Heart left ventricle (tissue), 16 donors: ENCODE measurements around the gene ADAMTS12. TPM values are rescaled to one million over a fixed set of nuclear protein-coding genes. Genes with fewer than 3 reads are reported as not detected.

Source experiments
- ATAC-seq, 4 donors: fragments of 200-7000 bp; cut with Tn5 transposase; one replicate each; pipeline ENCODE4 v1.9.1; 2020 to 2022; ENCODE audit warnings: moderate library complexity in 4 of 4, mild to moderate bottlenecking in 3 of 4, moderate number of reproducible peaks in 1 of 4
- DNase-seq, 5 donors: peaks; one replicate each; pipeline ENCODE4 v3.0.0-alpha.2; 2020
- H3K27ac ChIP-seq, 12 donors: fragments of 200-600 bp; sonication (generic) in 4 of 12; one replicate each; pipeline versions ENCODE4 v1.5.0 to v1.8.0; 2016 to 2022; ENCODE audit warnings: mild to moderate bottlenecking in 2 of 12
- H3K27me3 ChIP-seq, 9 donors: fragments of 200-600 bp; sonication (generic) in 2 of 9; one replicate each; pipeline versions ENCODE4 v1.5.1 to v1.8.0; 2016 to 2022; ENCODE audit warnings: mild to moderate bottlenecking in 3 of 9
- H3K36me3 ChIP-seq, 9 donors: fragments of 200-600 bp; sonication (generic) in 2 of 9; one replicate each; pipeline versions ENCODE4 v1.5.0 to v1.8.0; 2018 to 2022; ENCODE audit warnings: mild to moderate bottlenecking in 2 of 9
- H3K4me1 ChIP-seq, 12 donors: fragments of 200-600 bp; sonication (generic) in 4 of 12; one replicate each; pipeline versions ENCODE4 v1.5.0 to v1.8.0; 2016 to 2022; ENCODE audit warnings: mild to moderate bottlenecking in 3 of 12
- H3K4me3 ChIP-seq, 12 donors: fragments of 200-600 bp; sonication (generic) in 4 of 12; one replicate each; pipeline versions ENCODE4 v1.5.0 to v1.8.0; 2017 to 2022; ENCODE audit warnings: mild to moderate bottlenecking in 9 of 12, moderate library complexity in 4 of 12
- H3K9me3 ChIP-seq, 12 donors: fragments of 200-600 bp; sonication (generic) in 4 of 12; one replicate each; pipeline versions ENCODE4 v1.5.0 to v1.8.0; 2016 to 2022; ENCODE audit warnings: mild to moderate bottlenecking in 1 of 12
- POLR2A ChIP-seq, 2 donors: fragments of 450-650 bp; IDR thresholded peaks; one replicate each; pipeline ENCODE4 v1.6.1; 2017; ENCODE audit warnings: antibody characterized with exemption in 2 of 2, mild to moderate bottlenecking in 2 of 2, moderate library complexity in 2 of 2
- WGBS, 4 donors: extraction: QIAGEN DNeasy Blood & Tissue Kit in 2 of 4; methylation state at CpG; one replicate each; pipeline versions ENCODE4 v1.1.5 to v1.1.7; 2013 to 2018; 5-methylcytosine and 5-hydroxymethylcytosine counted together
- intact Hi-C, 10 donors: fragments of 100-400 bp; cut with DNase I; formaldehyde crosslinking; loops; one replicate each; pipeline versions ENCODE4 v1.11.1 to v1.14.2; 2022
- polyA plus RNA-seq, 2 donors: library from polyadenylated mRNA; stranded (reverse); fragments of 200-250 nt; gene quantifications; one replicate each; pipeline ENCODE4 v1.2.3, GENCODE V29; 2013
- total RNA-seq, 9 donors: library from RNA; depleted of rRNA in 2 of 9; stranded (reverse); fragments of >200 nt in 2 of 9; fragmentation: NEBNext Ultra II Directional in 3 of 9; extraction: Animal tissue kit (Norgen Biotek cat#: 25700) in 3 of 9; gene quantifications; one replicate each; pipeline versions ENCODE4 v1.1.0 to v1.2.4, GENCODE V29; 2016 to 2023
- TF ChIP-seq, protein P1 (sequence below), 12 donors: fragments of 200-600 bp; sonication (generic) in 4 of 12; IDR thresholded peaks; one replicate each; pipeline versions ENCODE4 v1.5.0 to v1.8.0; 2018 to 2022; ENCODE audit warnings: antibody characterized with exemption in 12 of 12, mild to moderate bottlenecking in 5 of 12
- donor health status: ischemic (EF 13 %, LVEDD 7.1; RV severe dilation, severe dysfunction).
- donor health status: healthy with polysubstance abuse.
- donor health status: DM: no; HTN: yes; CAD: no.
- donor health status: DM: no; HTN: no; CAD: no.
- donor health status: ischemic (EF 25% LVEDD 6.9; RV normal size, moderate dysfunction).
- donor health status: ischemic (EF 25% LVEDD 5.7; RV mildly dilated, moderate dysfunction).
- donor health status: healthy.
- donor health status: DM: yes; HTN: yes; CAD: no.
- donor health status: ischemic (EF 35%, LVEDD 5.7; RV mildly dilated, moderate dysfunction).
- donor health status: nonischemic (EF 11% LVEDD 7.7; RV severe dilation, severe dysfunction).
- donor health status: DM: yes; HTN: yes; CAD: no.
- donor health status: PGD.
- donor health status: ischemic (EF 29% LVEDD 5.4; RV normal size, mild dysfunction).
- donor health status: nonischemic (EF 23%, LVEDD 6.1; RV moderate dilation, normal function).

ADAMTS12 gene
- total and polyA plus RNA-seq, 11 donors = 0.72 to 4.7 (median 1.7) TPM

DNA sequence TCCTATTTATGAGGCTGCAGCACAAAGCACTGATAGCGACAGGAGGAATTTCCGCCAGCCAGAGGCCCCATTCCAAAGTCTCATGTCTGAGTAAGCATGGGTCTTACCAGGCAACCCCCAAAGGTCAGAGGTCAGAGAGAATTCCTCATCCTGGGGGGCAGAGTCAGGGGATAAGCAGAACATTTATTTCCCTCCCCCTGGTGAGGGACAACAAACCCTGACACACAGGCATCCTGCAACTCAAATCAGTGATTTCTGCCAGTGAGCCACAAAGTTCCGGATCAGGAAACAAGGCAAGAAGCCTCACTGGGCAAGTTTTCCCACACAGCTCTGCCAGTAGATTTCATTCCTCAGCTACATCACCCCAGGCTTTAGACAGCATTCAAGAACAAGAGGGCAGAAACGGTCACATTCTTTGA, 37.0 kb downstream of the ADAMTS12 start:
- Histone ChIP-seq H3K27me3 (no peaks in the 10 kb centered on the region), H3K9me3 (no peaks in the 10 kb centered on the region), H3K4me1 (peaks cover 0 to 37% (median 7%) of the 10 kb centered on the region in 12 donors), H3K27ac (no peak overlapping the region), H3K4me3 (no peak overlapping the region), H3K36me3 (no peaks in the 10 kb centered on the region)
- TF ChIP-seq, protein P1, sequence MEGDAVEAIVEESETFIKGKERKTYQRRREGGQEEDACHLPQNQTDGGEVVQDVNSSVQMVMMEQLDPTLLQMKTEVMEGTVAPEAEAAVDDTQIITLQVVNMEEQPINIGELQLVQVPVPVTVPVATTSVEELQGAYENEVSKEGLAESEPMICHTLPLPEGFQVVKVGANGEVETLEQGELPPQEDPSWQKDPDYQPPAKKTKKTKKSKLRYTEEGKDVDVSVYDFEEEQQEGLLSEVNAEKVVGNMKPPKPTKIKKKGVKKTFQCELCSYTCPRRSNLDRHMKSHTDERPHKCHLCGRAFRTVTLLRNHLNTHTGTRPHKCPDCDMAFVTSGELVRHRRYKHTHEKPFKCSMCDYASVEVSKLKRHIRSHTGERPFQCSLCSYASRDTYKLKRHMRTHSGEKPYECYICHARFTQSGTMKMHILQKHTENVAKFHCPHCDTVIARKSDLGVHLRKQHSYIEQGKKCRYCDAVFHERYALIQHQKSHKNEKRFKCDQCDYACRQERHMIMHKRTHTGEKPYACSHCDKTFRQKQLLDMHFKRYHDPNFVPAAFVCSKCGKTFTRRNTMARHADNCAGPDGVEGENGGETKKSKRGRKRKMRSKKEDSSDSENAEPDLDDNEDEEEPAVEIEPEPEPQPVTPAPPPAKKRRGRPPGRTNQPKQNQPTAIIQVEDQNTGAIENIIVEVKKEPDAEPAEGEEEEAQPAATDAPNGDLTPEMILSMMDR (IDR thresholded peaks at IDR 0.05) = no peak
- TF ChIP-seq POLR2A (IDR thresholded peaks at IDR 0.05) = no peak
- no peak for DNase-seq
- intact Hi-C loops = loop anchor here in 1 of 10 donors (5.0 kb wide), 1 partner anchor 33 kb away; no protein-coding TSS in a partner anchor
- peak in 3 of 4 donors; percentile 16 to 36 (median 20) for ATAC-seq
- 48 to 58% (median 52%) methylated on average over 4 of the region's 4 CpGs for WGBS, 4 donors

DNA sequence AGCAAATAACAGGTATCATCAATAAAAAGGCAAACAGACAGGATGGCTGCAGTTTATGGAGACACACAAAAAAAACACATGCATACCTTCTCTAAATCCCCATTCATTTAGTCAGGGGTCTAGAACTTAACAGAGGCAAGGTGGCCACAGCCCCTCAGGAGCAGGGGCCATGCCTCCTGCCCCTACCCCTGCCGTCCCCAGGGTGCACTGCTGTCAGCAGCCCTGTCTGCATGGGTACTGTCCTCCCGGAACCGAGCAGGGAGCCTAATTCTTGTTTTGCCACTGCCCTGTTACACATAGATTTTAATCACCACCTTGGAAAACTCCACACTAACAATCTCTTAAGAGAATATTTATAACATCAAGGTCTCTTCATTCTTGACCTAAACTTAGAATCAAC, 39.0 kb downstream of the ADAMTS12 start:
- intact Hi-C loops = loop anchor here in 1 of 10 donors (5.0 kb wide), 1 partner anchor 34 kb away; no protein-coding TSS in a partner anchor
- ATAC-seq (peak in 1 of 4 donors; percentile 31), DNase-seq (no peak)
- no peaks in the 10 kb centered on the region for H3K9me3 ChIP-seq
- WGBS, 4 donors = 37 to 42% (median 39%) methylated on average over 3 of the region's 3 CpGs
- H3K27ac ChIP-seq = peak overlapping the region in 2 of 12 donors; percentile 0 to 51
- no peaks in the 10 kb centered on the region for H3K27me3 ChIP-seq
- H3K4me1 ChIP-seq = peaks cover 0 to 36% (median 7%) of the 10 kb centered on the region in 12 donors
- TF ChIP-seq, protein P1 (IDR thresholded peaks at IDR 0.05) = no peak
- no peak for TF ChIP-seq POLR2A (IDR thresholded peaks at IDR 0.05)
- no peak overlapping the region for H3K4me3 ChIP-seq
- no peaks in the 10 kb centered on the region for H3K36me3 ChIP-seq

DNA sequence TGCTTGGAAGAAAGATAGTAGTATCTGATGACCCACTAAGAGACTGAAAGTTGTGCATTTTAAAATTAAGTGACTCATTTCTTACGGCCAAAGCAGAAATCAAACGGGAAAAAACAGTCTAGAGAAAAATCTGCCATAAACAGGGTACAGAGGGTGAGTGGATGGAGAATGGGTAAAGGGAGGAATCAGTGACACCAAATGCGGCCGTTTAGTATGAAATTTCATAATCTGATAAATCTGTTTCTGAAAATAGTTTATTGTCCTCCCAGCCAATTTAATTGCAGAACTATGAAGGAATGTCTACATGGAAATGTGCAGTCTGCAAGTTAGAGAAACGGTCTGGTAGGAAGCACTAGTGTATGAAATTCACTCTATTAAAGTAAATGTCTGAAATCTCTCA, 39.5 kb downstream of the ADAMTS12 start:
- peaks cover 0 to 36% (median 7%) of the 10 kb centered on the region in 12 donors for H3K4me1 ChIP-seq
- peak overlapping the region in 5 of 12 donors; percentile 2 to 37 (median 4) for H3K4me3 ChIP-seq
- DNase-seq (no peak), ATAC-seq (peak in 1 of 4 donors; percentile 72)
- H3K27ac ChIP-seq = peak overlapping the region in 4 of 12 donors; percentile 0 to 50 (median 31)
- no peaks in the 10 kb centered on the region for H3K27me3 ChIP-seq
- intact Hi-C loops = loop anchor here in 1 of 10 donors (5.0 kb wide), 1 partner anchor 35 kb away; no protein-coding TSS in a partner anchor
- TF ChIP-seq, protein P1 (IDR thresholded peaks at IDR 0.05) = no peak
- TF ChIP-seq POLR2A (IDR thresholded peaks at IDR 0.05) = no peak
- H3K9me3 ChIP-seq = no peaks in the 10 kb centered on the region
- no peaks in the 10 kb centered on the region for H3K36me3 ChIP-seq
- 33 to 45% (median 41%) methylated on average over 5 of the region's 5 CpGs for WGBS, 4 donors

DNA sequence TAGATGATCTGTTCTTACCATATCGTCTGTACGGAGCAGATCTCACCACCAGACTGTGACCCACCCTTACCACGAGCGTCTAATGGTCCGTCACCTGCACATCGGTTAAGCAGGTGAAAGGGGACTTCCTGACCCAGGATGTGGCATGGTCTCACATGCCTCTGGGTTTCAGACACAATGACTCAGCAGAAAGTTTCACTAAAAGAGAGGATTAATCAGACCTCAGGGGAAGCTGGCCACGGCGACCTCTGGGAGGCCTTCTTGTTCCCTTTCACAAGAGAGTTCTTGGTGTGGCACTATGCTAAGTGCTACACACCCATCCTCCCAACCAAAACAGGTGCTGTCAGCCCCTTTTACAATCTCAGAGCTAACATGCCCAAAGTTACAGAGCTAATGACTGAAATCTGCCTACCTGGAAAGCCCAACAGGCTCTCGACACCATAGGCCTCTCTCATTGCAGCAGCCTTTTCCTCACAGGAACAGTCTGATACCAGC, 41.6 kb downstream of the ADAMTS12 start:
- TF ChIP-seq, protein P1 (IDR thresholded peaks at IDR 0.05) = no peak
- TF ChIP-seq POLR2A (IDR thresholded peaks at IDR 0.05) = no peak
- 77 to 86% (median 80%) methylated on average over 9 of the region's 9 CpGs for WGBS, 4 donors
- intact Hi-C loops = loop anchor here in 1 of 10 donors (5.0 kb wide), 1 partner anchor 37 kb away; no protein-coding TSS in a partner anchor
- H3K4me3 ChIP-seq = no peak overlapping the region
- H3K9me3 ChIP-seq = no peaks in the 10 kb centered on the region
- H3K36me3 ChIP-seq = no peaks in the 10 kb centered on the region
- H3K4me1 ChIP-seq = peaks cover 0 to 33% (median 7%) of the 10 kb centered on the region in 12 donors
- DNase-seq (no peak), ATAC-seq (no peak)
- no peaks in the 10 kb centered on the region for H3K27me3 ChIP-seq
- H3K27ac ChIP-seq = no peak overlapping the region
